H1 (cell line): ENCODE data around the gene SERPINA10. TPM values are rescaled to one million over a fixed set of nuclear protein-coding genes. Genes with fewer than 3 reads are reported as not detected.
"Not testable (repeated sequence)": the region's sequence is repeated elsewhere in the genome, so short reads cannot be mapped to it uniquely, and the experiment has no call there.

Source experiments
- CTCF ChIA-PET: fragments of 300-600 bp; sonication (Branson Sonifier 250); formaldehyde crosslinking; loops from one replicate; lab custom pipeline; 2021; ENCODE audit not compliant: partially characterized antibody; lab: Charles Lee
- POLR2A ChIA-PET: fragments of 300-600 bp; sonication (Branson Sonifier 250); formaldehyde crosslinking; loops from one replicate; lab custom pipeline; 2021; ENCODE audit warnings: inconsistent platforms; ENCODE audit not compliant: partially characterized antibody; lab: Charles Lee
- DNase-seq, 2 experiments: peaks; one replicate each; pipeline versions ENCODE4 v3.0.0 to v3.0.0-alpha.2; 2010 to 2022; ENCODE audit warnings: low spot score in 2 of 2, low read depth in 1 of 2, mixed read lengths in 1 of 2
- FAIRE-seq: peaks from 2 replicates; lab custom pipeline; 2011; peaks lifted over from hg19 to GRCh38; lab: Jason Lieb, UNC
- H2AFZ ChIP-seq: 2 replicates; pipeline ENCODE4 v1.8.1; 2012; ENCODE audit warnings: low read length, inconsistent platforms
- H2AK5ac ChIP-seq: 2 replicates; pipeline ENCODE4 v1.6.1; 2013; ENCODE audit warnings: low read depth, low read length
- H2BK120ac ChIP-seq: replicated peaks from 2 replicates; pipeline ENCODE3; 2013; ENCODE audit warnings: low read depth, low read length, inconsistent platforms
- H2BK12ac ChIP-seq: 2 replicates; pipeline ENCODE4 v1.6.1; 2013; ENCODE audit warnings: low read depth, low read length
- H2BK15ac ChIP-seq: 2 replicates; pipeline ENCODE4 v1.6.1; 2013; ENCODE audit warnings: low read length
- H2BK20ac ChIP-seq: 2 replicates; pipeline ENCODE4 v1.6.1; 2013; ENCODE audit warnings: low read length
- H2BK5ac ChIP-seq: 2 replicates; pipeline ENCODE4 v1.6.1; 2013; ENCODE audit warnings: low read depth, low read length
- H3K14ac ChIP-seq: 2 replicates; pipeline ENCODE4 v1.6.1; 2013; ENCODE audit warnings: inconsistent platforms; ENCODE audit not compliant: insufficient read length
- H3K18ac ChIP-seq: 2 replicates; pipeline ENCODE4 v1.6.1; 2013; ENCODE audit warnings: low read length; ENCODE audit errors: extremely low read depth
- H3K23ac ChIP-seq: 2 replicates; pipeline ENCODE4 v1.6.1; 2013; ENCODE audit warnings: inconsistent platforms; ENCODE audit not compliant: insufficient read length
- H3K23me2 ChIP-seq: 2 replicates; pipeline ENCODE4 v1.6.1; 2013; ENCODE audit warnings: low read depth, low read length
- H3K27ac ChIP-seq: 2 replicates; pipeline ENCODE4 v1.6.1; 2011; ENCODE audit warnings: low read depth, low read length, inconsistent platforms
- H3K27me3 ChIP-seq, 4 experiments: replicated peaks in 1 of 4; 1 replicate in 1 of 4; 2 replicates in 3 of 4; pipeline versions ENCODE4 v1.6.1 to v1.8.1; 2011 to 2013; ENCODE audit warnings: low read length in 3 of 4, mild to moderate bottlenecking in 3 of 4, inconsistent platforms in 2 of 4, mixed read lengths in 2 of 4, moderate library complexity in 1 of 4; ENCODE audit not compliant: control insufficient read depth in 3 of 4, insufficient read depth in 3 of 4; ENCODE audit errors: extremely low read depth in 1 of 4
- H3K36me3 ChIP-seq, 4 experiments: 2 replicates each; pipeline versions ENCODE4 v1.6.1 to v1.8.1; 2011 to 2013; ENCODE audit warnings: mild to moderate bottlenecking in 4 of 4, low read length in 3 of 4, moderate library complexity in 2 of 4, control low read depth in 1 of 4, inconsistent platforms in 1 of 4; ENCODE audit not compliant: insufficient read depth in 4 of 4, control insufficient read depth in 2 of 4
- H3K4ac ChIP-seq: replicated peaks from 2 replicates; pipeline ENCODE3; 2013; ENCODE audit warnings: low read length, low read depth, mixed read lengths, inconsistent platforms; ENCODE audit not compliant: insufficient read length
- H3K4me1 ChIP-seq, 4 experiments: replicated peaks in 1 of 4; 1 replicate in 1 of 4; 2 replicates in 3 of 4; pipeline versions ENCODE4 v1.6.1 to v1.8.1; 2011 to 2013; ENCODE audit warnings: low read length in 3 of 4, inconsistent platforms in 2 of 4, mixed read lengths in 1 of 4; ENCODE audit not compliant: insufficient read depth in 4 of 4, control insufficient read depth in 3 of 4
- H3K4me2 ChIP-seq, 2 experiments: 2 replicates each; pipeline versions ENCODE4 v1.6.1 to v1.8.1; 2011 to 2013; ENCODE audit warnings: low read depth in 2 of 2, low read length in 2 of 2, control low read depth in 1 of 2, inconsistent platforms in 1 of 2, mild to moderate bottlenecking in 1 of 2; ENCODE audit not compliant: insufficient read depth in 1 of 2
- H3K4me3 ChIP-seq, 4 experiments: fragments of 200-600, 300-600 bp in 1 of 4; sonication (generic), shearing (Covaris generic), sonication (Bioruptor Twin) in 1 of 4; 2 replicates each; pipeline versions ENCODE4 v1.5.1 to v1.8.1; 2011 to 2016; ENCODE audit warnings: low read length in 4 of 4, low read depth in 3 of 4, control low read depth in 2 of 4, inconsistent platforms in 2 of 4, mild to moderate bottlenecking in 2 of 4, mixed read lengths in 1 of 4, moderate library complexity in 1 of 4; ENCODE audit not compliant: insufficient read depth in 2 of 4; ENCODE audit errors: extremely low read depth in 1 of 4
- H3K56ac ChIP-seq: replicated peaks from 2 replicates; pipeline ENCODE3; 2013; ENCODE audit warnings: low read depth, mild to moderate bottlenecking, mixed read lengths, low read length, inconsistent platforms; ENCODE audit not compliant: insufficient read length
- H3K79me1 ChIP-seq: 2 replicates; pipeline ENCODE4 v1.6.1; 2013; ENCODE audit warnings: low read depth, low read length, control low read depth
- H3K79me2 ChIP-seq, 2 experiments: 2 replicates each; pipeline versions ENCODE4 v1.6.1 to v1.8.1; 2012 to 2013; ENCODE audit warnings: low read length in 2 of 2, mild to moderate bottlenecking in 2 of 2, inconsistent platforms in 1 of 2; ENCODE audit not compliant: insufficient read depth in 2 of 2, control insufficient read depth in 1 of 2
- H3K9ac ChIP-seq, 4 experiments: replicated peaks in 1 of 4; 1 replicate in 1 of 4; 2 replicates in 3 of 4; pipeline versions ENCODE4 v1.6.1 to v1.8.1; 2011 to 2013; ENCODE audit warnings: low read depth in 3 of 4, low read length in 3 of 4, control low read depth in 2 of 4, mild to moderate bottlenecking in 2 of 4, moderate library complexity in 2 of 4, inconsistent platforms in 1 of 4; ENCODE audit errors: extremely low read depth in 1 of 4
- H3K9me3 ChIP-seq, 2 experiments: 2 replicates each; pipeline versions ENCODE4 v1.6.1 to v1.8.1; 2012 to 2013; ENCODE audit warnings: mild to moderate bottlenecking in 2 of 2, moderate library complexity in 2 of 2, control low read depth in 1 of 2, inconsistent platforms in 1 of 2, low read depth in 1 of 2, low read length in 1 of 2, mixed read lengths in 1 of 2; ENCODE audit not compliant: insufficient read depth in 2 of 2
- H4K20me1 ChIP-seq, 2 experiments: replicated peaks in 1 of 2; 2 replicates each; pipeline versions ENCODE3 to v1.8.1; 2011 to 2013; ENCODE audit warnings: inconsistent platforms in 2 of 2, low read length in 2 of 2, mild to moderate bottlenecking in 1 of 2; ENCODE audit not compliant: insufficient read depth in 2 of 2, control insufficient read depth in 1 of 2
- H4K5ac ChIP-seq: 2 replicates; pipeline ENCODE4 v1.6.1; 2013; ENCODE audit warnings: low read length, low read depth, mixed read lengths, inconsistent platforms; ENCODE audit not compliant: insufficient read length
- H4K8ac ChIP-seq: 2 replicates; pipeline ENCODE4 v1.8.0; 2013; ENCODE audit warnings: mild to moderate bottlenecking, moderate library complexity, low read length, inconsistent platforms; ENCODE audit not compliant: insufficient read depth; ENCODE audit errors: extremely low read depth
- H4K91ac ChIP-seq: replicated peaks from 2 replicates; pipeline ENCODE3; 2013; ENCODE audit warnings: low read length, mixed read lengths, inconsistent platforms; ENCODE audit not compliant: insufficient read length
- whole genome bisulfite sequencing, 2 experiments: shearing (Covaris generic) in 1 of 2; methylation state at CpG; one replicate each; pipeline versions ENCODE4 v1.1.6 to v1.1.7; 2013 to 2015; ENCODE audit warnings: low lambda C conversion rate in 2 of 2, mixed read lengths in 2 of 2, inconsistent platforms in 1 of 2, low coverage in 1 of 2, missing lambda C conversion rate in 1 of 2; ENCODE audit not compliant: insufficient replicate concordance in 2 of 2, insufficient coverage in 1 of 2, insufficient read length in 1 of 2; ENCODE audit errors: extremely low coverage in 1 of 2, missing lambda C conversion rate in 1 of 2; 5-methylcytosine and 5-hydroxymethylcytosine counted together
- polyA plus RNA-seq, 7 experiments: library from polyadenylated mRNA; depleted of rRNA in 3 of 7; stranded (reverse) in 5 of 7; unstranded in 2 of 7; fragments of >200 nt in 5 of 7; fragments of 200-250 nt in 2 of 7; gene quantifications; 1 replicate in 5 of 7; 2 replicates in 1 of 7; 4 replicates in 1 of 7; pipeline versions ENCODE4 v1.2.1 to v1.2.3, GENCODE V29; 2011 to 2013; ENCODE audit warnings: missing spikeins in 2 of 7, mixed read lengths in 2 of 7
- total RNA-seq: library from RNA; stranded (reverse); fragmentation: NEBNext Ultra II Directional; extraction: Animal tissue kit (Norgen Biotek cat#: 25700); gene quantifications from 2 replicates; pipeline ENCODE4 v1.2.1, GENCODE V29; 2021

Gene SERPINA10
- total and polyA plus RNA-seq, 2 of the 8 experiments (the other 6 are each of a cell fraction or from before 2014, with no cell fraction given), result not detected

GRCh38 chr14:94296181-94296545, 3.1 kb upstream of the SERPINA10 start:
- H3K9ac ChIP-seq, H2AK5ac ChIP-seq, H2BK20ac ChIP-seq, H3K79me1 ChIP-seq, H4K20me1 ChIP-seq, H3K23ac ChIP-seq, DNase-seq, H3K4me3 ChIP-seq, FAIRE-seq, H4K5ac ChIP-seq, H3K4me2 ChIP-seq, H2AFZ ChIP-seq, H2BK15ac ChIP-seq, H3K4me1 ChIP-seq, H2BK120ac ChIP-seq, H3K9me3 ChIP-seq, H3K4ac ChIP-seq, H3K27me3 ChIP-seq, H3K56ac ChIP-seq, H2BK5ac ChIP-seq, H3K18ac ChIP-seq, H3K14ac ChIP-seq, H3K23me2 ChIP-seq, H3K27ac ChIP-seq, H4K8ac ChIP-seq, H2BK12ac ChIP-seq, H3K36me3 ChIP-seq, H3K79me2 ChIP-seq, H4K91ac ChIP-seq: not testable (repeated sequence)
- WGBS, 2 experiments, result 94% methylated on average over 4 of the region's 4 CpGs; no CpG with 5 or more reads in 1 of the 2 experiments
- CTCF ChIA-PET, result interaction anchor here (1.8 to 1.9 kb wide), 2 partner anchors 11 to 167 kb away, joined by 6 read pairs; partner anchors contain the start of gene IFI27L2
- POLR2A ChIA-PET, result interaction anchor here (0.6 kb wide), 1 partner anchor 27 kb away, joined by 3 read pairs; no protein-coding TSS in a partner anchor
